G401 (cell line): Measurements from ENCODE around the gene ATP13A4. TPM values are rescaled to one million over a fixed set of nuclear protein-coding genes. Genes with fewer than 3 reads are reported as not detected.

ENCODE experiments used
- total RNA-seq: library from RNA; depleted of rRNA; stranded (reverse); fragments of >200 nt; shearing (Covaris generic); gene quantifications from 2 replicates; pipeline ENCODE4 v1.2.3, GENCODE V29; 2014; rRNA removed

Gene ATP13A4
- total RNA-seq, 1 experiment from 2014 or later = not detected

Other genes with a start within 250 kb of the ATP13A4 start
- gene ATP13A5, start 176.1 kb downstream of the ATP13A4 start, total RNA-seq = not detected in 2 replicates
- 63.4 and 116 TPM in 2 replicates for gene OPA1, start 38.3 kb upstream of the ATP13A4 start, total RNA-seq